ENCODE results near the gene PSMC5.
"Not testable (repeated sequence)": the region's sequence is repeated elsewhere in the genome, so short reads cannot be mapped to it uniquely, and the experiment has no call there.

Gene PSMC5

GRCh38 chr17:63874061-63874626, 46.9 kb downstream of the PSMC5 start:
- not testable (repeated sequence) for DNase-seq

- not testable (repeated sequence) for DNase-seq
Measured at GRCh38 chr17:63874693-63875092, 47.5 kb downstream of the PSMC5 start.

GRCh38 chr17:63878413-63878812, 51.2 kb downstream of the PSMC5 start:
- not testable (repeated sequence) for DNase-seq

GRCh38 chr17:63880706-63881105, 53.5 kb downstream of the PSMC5 start:
- DNase-seq = no peak

- DNase-seq = not testable (repeated sequence)
Measured at GRCh38 chr17:63881337-63881736, 54.1 kb downstream of the PSMC5 start.
